ENCODE results near the gene DBNL. TPM values are rescaled to one million over a fixed set of nuclear protein-coding genes. Genes with fewer than 3 reads are reported as not detected.
A peak's percentile ranks its signal among the peaks of the same experiment; 100 is the strongest.

Gene DBNL
- total RNA-seq, 2 donors from 2014 or later = 42.1 to 48.7 TPM

DNA sequence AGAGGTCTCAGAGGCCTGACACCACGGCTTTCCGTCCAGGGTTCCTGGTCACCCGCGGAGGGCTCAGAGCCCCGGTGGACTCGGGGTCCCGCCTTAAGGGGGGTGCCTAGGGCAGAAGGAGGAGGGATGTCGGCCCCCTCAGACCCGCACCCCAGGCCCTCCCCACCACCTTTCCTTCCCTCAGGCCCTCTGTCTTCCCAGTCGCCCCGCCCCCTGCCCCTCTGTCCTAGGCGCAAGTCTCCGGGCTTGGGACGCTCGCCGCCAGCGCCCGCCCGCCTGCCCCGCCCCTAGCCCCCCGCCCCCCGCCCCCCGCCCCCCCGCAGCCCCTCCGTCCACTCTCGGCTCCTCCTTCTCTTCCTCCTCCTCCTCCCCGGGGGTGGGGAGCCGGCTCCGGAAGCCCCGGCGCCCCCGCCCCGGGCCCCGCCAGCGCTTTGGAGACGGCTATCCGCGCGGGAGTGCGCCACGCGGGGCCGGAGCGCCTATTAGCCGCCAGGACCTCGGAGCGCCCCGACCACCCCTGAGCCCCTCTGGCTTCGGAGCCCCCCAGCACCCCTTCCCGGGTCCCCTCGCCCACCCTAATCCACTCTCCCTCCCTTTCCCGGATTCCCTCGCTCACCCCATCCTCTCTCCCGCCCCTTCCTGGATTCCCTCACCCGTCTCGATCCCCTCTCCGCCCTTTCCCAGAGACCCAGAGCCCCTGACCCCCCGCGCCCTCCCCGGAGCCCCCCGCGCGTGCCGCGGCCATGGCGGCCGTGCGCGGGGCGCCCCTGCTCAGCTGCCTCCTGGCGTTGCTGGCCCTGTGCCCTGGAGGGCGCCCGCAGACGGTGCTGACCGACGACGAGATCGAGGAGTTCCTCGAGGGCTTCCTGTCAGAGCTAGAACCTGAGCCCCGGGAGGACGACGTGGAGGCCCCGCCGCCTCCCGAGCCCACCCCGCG lies 59.7 kb downstream of the DBNL start, which contains the start of gene AEBP1:
TSS of gene AEBP1 (plus strand) at position 423 of the 937 bp plus-strand sequence. CDS start at position 744, 321 bp downstream.
- ATAC-seq = peak; percentile 57
- DNase-seq = peak; percentile 66
- intact Hi-C loops (cut with DNase I) = no loop called here

DNA sequence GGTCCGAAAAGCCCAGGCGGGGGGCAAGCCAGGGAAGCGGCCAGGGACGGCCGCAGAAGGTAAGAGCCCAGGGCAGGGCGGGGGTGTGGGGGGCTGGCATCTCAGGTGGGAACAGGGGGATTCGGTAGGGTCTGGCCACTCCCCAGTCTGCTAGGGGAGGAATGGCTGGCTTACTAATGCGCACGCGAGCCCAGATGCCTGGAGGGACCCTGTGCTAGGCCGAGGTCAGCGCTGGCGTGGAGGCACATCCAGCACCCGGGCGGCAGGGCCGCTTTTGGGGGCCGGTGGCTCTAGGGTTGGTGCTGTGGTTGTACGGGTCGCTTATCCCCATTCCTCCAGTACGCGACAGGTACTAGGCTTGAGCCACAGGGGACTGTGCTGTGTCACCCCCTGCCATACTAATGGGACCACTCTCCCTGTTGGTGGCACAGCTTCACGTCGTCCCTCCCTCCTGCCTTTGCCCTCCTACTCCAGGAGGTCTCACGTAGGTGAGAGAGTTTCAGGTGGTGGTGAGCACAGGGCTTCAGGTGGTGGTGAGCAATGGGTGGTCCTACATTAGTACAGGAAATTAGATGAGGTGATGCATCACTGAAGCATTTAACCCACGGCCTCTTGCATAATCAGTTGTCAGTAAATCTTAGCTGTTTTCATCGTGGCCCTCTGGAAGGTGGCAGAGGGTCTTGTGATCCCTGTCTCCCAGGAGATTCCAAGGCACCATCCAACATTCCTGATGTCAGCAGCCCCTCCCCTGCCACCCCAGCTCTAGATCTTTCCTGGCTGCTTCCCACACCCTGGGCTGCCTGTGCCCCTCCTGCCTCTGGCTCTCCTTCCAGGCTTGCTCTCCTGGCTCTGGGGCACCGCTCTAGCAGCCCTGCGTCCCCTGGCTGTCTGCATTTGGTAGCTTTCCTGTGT lies 60.6 kb downstream of the DBNL start:
- ATAC-seq (peak; percentile 44 to 45), DNase-seq (no peak)
- intact Hi-C loops (cut with DNase I) = no loop called here

GRCh38 chr7:44105832-44106231 lies 61.3 kb downstream of the DBNL start:
- intact Hi-C loops (cut with DNase I) = no loop called here
- no peak for ATAC-seq
- no peak for DNase-seq

DNA sequence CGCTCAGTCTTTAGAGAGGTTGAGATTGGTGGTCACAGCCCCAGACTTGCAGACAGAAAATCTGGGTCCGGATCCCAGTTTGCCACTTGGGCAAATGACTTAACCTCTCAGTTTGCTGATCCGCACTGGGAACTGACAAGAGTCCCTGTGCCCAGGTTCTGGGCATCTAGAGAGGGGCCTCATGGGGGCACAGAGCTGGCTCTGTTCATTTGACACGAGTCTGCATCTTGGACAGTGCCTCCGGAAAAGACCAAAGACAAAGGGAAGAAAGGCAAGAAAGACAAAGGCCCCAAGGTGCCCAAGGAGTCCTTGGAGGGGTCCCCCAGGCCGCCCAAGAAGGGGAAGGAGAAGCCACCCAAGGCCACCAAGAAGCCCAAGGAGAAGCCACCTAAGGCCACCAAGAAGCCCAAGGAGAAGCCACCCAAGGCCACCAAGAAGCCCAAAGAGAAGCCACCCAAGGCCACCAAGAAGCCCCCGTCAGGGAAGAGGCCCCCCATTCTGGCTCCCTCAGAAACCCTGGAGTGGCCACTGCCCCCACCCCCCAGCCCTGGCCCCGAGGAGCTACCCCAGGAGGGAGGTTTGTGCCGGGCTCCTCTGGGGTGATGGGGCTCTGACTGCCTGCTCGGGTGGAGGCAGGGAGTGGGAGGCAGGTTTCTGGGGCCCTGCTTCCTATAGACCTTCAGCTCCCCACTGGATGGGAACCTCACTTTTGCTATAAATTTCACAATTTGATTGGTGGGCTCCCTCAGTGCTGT lies 62.0 kb downstream of the DBNL start:
- ATAC-seq = no peak
- DNase-seq = no peak
- intact Hi-C loops (cut with DNase I) = no loop called here

GRCh38 chr7:44107116-44107960 lies 62.8 kb downstream of the DBNL start:
- no peak for ATAC-seq
- intact Hi-C loops (cut with DNase I) = no loop called here
- no peak for DNase-seq

DNA sequence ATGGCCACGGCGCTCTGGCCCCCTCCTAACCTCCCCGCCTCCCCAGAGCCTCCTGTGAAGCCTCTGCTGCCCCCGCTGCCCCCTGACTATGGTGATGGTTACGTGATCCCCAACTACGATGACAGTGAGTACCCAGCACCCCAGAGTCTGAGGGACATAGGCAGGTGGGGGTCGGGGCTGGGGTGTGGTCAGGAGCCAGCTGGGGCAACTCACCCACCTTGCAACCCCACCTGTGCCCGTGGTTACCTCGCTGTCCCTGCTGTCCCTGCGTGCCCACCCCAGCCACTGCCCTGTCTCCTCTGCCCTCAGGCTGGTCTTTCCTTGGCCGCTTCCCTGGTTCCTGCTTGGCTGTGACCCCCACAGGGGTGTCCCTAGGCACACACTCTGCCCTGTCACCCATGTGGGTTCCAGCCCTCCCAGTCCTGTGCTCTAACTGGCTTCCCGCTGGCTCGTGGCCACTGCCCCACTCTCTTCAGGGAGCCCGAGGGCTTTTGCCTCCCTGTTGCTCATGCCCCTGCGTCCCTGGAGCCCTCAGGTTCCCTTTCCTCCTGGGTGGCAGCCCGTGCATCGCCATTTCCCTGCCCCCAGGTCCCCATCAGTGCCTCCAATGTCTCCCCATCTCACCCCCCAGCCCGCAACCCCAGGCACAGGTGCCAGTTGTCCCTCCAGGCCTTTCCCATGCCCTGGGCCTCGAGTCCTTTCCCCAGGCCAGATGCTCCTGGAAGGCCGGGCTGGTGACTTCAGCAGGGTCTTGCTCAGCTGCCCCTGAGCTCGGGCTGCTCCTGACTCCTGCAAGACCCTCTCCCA lies 63.7 kb downstream of the DBNL start:
- ATAC-seq (no peak), DNase-seq (no peak)
- intact Hi-C loops (cut with DNase I) = no loop called here

GRCh38 chr7:44108768-44109750 lies 64.6 kb downstream of the DBNL start:
- ATAC-seq (no peak), DNase-seq (no peak)
- intact Hi-C loops (cut with DNase I) = no loop called here

DNA sequence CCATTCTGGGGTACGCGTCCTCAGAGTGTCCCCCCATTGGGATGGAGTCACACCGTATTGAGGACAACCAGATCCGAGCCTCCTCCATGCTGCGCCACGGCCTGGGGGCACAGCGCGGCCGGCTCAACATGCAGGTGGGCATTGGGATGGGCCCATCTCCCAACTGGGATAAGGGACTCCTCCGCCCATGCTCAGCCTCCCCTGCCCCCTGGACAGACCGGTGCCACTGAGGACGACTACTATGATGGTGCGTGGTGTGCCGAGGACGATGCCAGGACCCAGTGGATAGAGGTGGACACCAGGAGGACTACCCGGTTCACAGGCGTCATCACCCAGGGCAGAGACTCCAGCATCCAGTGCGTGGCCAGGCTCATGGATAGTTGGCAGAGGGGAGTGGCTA lies 65.5 kb downstream of the DBNL start:
- no peak for ATAC-seq
- DNase-seq = no peak
- intact Hi-C loops (cut with DNase I) = no loop called here

DNA sequence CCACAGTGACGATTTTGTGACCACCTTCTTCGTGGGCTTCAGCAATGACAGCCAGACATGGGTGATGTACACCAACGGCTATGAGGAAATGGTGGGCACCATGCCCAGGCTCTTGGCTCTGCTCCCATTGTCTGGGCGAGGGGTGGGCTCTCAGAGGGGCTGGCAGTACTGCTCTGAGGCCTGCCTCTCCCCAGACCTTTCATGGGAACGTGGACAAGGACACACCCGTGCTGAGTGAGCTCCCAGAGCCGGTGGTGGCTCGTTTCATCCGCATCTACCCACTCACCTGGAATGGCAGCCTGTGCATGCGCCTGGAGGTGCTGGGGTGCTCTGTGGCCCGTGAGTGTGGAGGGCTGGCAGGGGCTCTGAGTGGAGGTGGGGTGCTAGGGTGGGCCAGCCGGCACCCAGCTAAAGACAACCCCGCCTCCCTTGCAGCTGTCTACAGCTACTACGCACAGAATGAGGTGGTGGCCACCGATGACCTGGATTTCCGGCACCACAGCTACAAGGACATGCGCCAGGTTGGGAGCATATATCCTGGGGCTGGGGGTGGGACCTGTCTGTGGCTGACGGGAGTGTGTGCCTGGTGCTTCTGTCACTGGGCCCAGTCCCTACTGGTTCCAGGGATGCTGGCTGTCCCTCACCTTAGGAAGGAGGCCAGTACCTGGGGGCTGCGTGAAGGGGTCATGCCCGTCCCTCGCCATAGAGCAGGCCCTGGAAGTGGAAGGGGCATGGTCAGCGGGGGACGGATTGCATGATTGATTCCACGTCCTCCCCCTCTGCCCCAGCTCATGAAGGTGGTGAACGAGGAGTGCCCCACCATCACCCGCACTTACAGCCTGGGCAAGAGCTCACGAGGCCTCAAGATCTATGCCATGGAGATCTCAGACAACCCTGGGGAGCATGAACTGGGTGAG lies 66.5 kb downstream of the DBNL start:
- intact Hi-C loops (cut with DNase I) = no loop called here
- DNase-seq = no peak
- ATAC-seq = no peak

Small RNA genes within 50 kb of the gene (microRNA-seq; reads per million reads assigned to microRNA genes)
- gene MIR6837 (0.20 to 0.27 reads per million in 2 donors), gene MIR6838 (0.54 to 0.81 reads per million in 2 donors)

Other genes with a start within 250 kb of the DBNL start
- 100 to 1,000 TPM; 125 to 139 TPM for gene MRPS24, start 175.2 kb upstream of the DBNL start, total RNA-seq
- 10 to 100 TPM; 27.8 to 37.4 TPM for gene URGCP, start 138.1 kb upstream of the DBNL start, total RNA-seq
- 10 to 100 TPM; 38.8 to 40.7 TPM for gene UBE2D4, start 118.3 kb upstream of the DBNL start, total RNA-seq
- gene SPDYE1, start 46.8 kb upstream of the DBNL start, total RNA-seq = not detected
- 1,000 to 10,000 TPM in 1 of 2 donors, 100 to 1,000 TPM in 1; 799 to 1,159 TPM for gene PGAM2, start 20.9 kb downstream of the DBNL start, total RNA-seq
- 10 to 100 TPM; 20.0 to 22.1 TPM for gene POLM, start 37.8 kb downstream of the DBNL start, total RNA-seq
- gene AEBP1, start 59.6 kb downstream of the DBNL start, total RNA-seq = 100 to 1,000 TPM in 1 of 2 donors, 10 to 100 TPM in 1; 65.0 to 117 TPM
- 10 to 100 TPM; 95.8 to 98.9 TPM for gene POLD2, start 78.8 kb downstream of the DBNL start, total RNA-seq
- over 10,000 TPM; 20,486 to 20,690 TPM for gene MYL7, start 96.6 kb downstream of the DBNL start, total RNA-seq
- gene GCK, start 144.7 kb downstream of the DBNL start, total RNA-seq = 1 to 10 TPM; 3.1 to 5.6 TPM
- gene YKT6, start 156.3 kb downstream of the DBNL start, total RNA-seq = 10 to 100 TPM; 51.5 to 62.1 TPM

Measured in left cardiac atrium (tissue), 4 donors.